ENCODE measurements around the gene ATP2C1. TPM values are rescaled to one million over a fixed set of nuclear protein-coding genes. Genes with fewer than 3 reads are reported as not detected.

The ATP2C1 gene
- total and polyA plus RNA-seq, 10 donors, result 11.9 to 59.7 (median 46.3) TPM

GRCh38 chr3:130865489-130865888, 28.4 kb upstream of the ATP2C1 start:
- intact Hi-C loops (cut with DNase I; ENCODE audit: low total_unique reads), result no loop called here
- no peaks in the 10 kb centered on the region for H3K36me3 ChIP-seq
- 91 to 93% (median 93%) methylated on average over 2 of the region's 2 CpGs for WGBS, 5 donors

GRCh38 chr3:130866327-130866726, 27.6 kb upstream of the ATP2C1 start:
- no peaks in the 10 kb centered on the region for H3K9me3 ChIP-seq
- no peaks in the 10 kb centered on the region for H3K36me3 ChIP-seq
- H3K27me3 ChIP-seq (replicated peaks in 1 of 7), result no peaks in the 10 kb centered on the region
- DNase-seq, result no peak
- no peak overlapping the region for H3K27ac ChIP-seq
- intact Hi-C loops (cut with DNase I; ENCODE audit: low total_unique reads), result no loop called here
- H3K4me3 ChIP-seq, result no peak overlapping the region
- H3K4me1 ChIP-seq, result no peaks in the 10 kb centered on the region
- TF ChIP-seq, protein P1, sequence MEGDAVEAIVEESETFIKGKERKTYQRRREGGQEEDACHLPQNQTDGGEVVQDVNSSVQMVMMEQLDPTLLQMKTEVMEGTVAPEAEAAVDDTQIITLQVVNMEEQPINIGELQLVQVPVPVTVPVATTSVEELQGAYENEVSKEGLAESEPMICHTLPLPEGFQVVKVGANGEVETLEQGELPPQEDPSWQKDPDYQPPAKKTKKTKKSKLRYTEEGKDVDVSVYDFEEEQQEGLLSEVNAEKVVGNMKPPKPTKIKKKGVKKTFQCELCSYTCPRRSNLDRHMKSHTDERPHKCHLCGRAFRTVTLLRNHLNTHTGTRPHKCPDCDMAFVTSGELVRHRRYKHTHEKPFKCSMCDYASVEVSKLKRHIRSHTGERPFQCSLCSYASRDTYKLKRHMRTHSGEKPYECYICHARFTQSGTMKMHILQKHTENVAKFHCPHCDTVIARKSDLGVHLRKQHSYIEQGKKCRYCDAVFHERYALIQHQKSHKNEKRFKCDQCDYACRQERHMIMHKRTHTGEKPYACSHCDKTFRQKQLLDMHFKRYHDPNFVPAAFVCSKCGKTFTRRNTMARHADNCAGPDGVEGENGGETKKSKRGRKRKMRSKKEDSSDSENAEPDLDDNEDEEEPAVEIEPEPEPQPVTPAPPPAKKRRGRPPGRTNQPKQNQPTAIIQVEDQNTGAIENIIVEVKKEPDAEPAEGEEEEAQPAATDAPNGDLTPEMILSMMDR (IDR thresholded peaks at IDR 0.05 in 8 of 11, conservative IDR thresholded peaks at IDR 0.05 in 3 of 11), result no peak
- no peak for TF ChIP-seq POLR2A (IDR thresholded peaks at IDR 0.05)
- TF ChIP-seq POLR2AphosphoS5 (IDR thresholded peaks at IDR 0.05), result no peak

More at GRCh38 chr3:130865489-130865888, 28.4 kb upstream of the ATP2C1 start:
- Histone ChIP-seq H3K27me3 (replicated peaks in 1 of 7) (no peaks in the 10 kb centered on the region), H3K4me1 (no peaks in the 10 kb centered on the region), H3K9me3 (no peaks in the 10 kb centered on the region), H3K4me3 (no peak overlapping the region), H3K27ac (no peak overlapping the region)
- TF ChIP-seq POLR2AphosphoS5 (IDR thresholded peaks at IDR 0.05), result no peak
- TF ChIP-seq POLR2A (IDR thresholded peaks at IDR 0.05), result no peak
- TF ChIP-seq, protein P1 (IDR thresholded peaks at IDR 0.05 in 8 of 11, conservative IDR thresholded peaks at IDR 0.05 in 3 of 11), result no peak
- no peak for DNase-seq

GRCh38 chr3:130870423-130870822, 23.5 kb upstream of the ATP2C1 start:
- H3K36me3 ChIP-seq, result no peaks in the 10 kb centered on the region
- H3K9me3 ChIP-seq, result no peaks in the 10 kb centered on the region
- intact Hi-C loops (cut with DNase I; ENCODE audit: low total_unique reads), result no loop called here
- H3K4me1 ChIP-seq, result no peaks in the 10 kb centered on the region
- no peaks in the 10 kb centered on the region for H3K27me3 ChIP-seq (replicated peaks in 1 of 7)
- WGBS, 5 donors, result 46 to 93% (median 56%) methylated on average over 1 of the region's 1 CpG
- TF ChIP-seq POLR2AphosphoS5 (IDR thresholded peaks at IDR 0.05) (no peak), POLR2A (IDR thresholded peaks at IDR 0.05) (no peak)
- TF ChIP-seq, protein P1 (IDR thresholded peaks at IDR 0.05 in 8 of 11, conservative IDR thresholded peaks at IDR 0.05 in 3 of 11), result no peak
- H3K27ac ChIP-seq, result no peak overlapping the region
- H3K4me3 ChIP-seq, result no peak overlapping the region
- no peak for DNase-seq

DNA sequence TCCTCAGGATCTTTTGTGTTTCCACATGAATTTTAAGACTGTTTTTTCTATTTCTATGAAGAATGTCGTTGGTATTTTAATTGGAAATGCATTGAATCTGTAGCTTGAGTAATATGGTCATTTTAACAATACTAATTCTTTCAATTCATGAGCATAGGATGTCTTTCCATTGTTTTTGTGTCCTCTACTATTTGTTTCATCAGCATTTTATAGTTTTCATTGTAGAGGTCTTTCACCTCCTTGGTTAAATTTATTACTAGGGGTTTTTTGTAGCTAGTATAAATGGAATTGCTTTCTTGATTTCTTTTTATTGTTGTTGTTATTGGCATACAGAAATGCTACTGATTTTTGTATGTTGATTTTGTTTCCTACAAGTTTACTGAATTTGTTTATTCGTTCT, 17.3 kb upstream of the ATP2C1 start:
- TF ChIP-seq POLR2AphosphoS5 (IDR thresholded peaks at IDR 0.05) (no peak), POLR2A (IDR thresholded peaks at IDR 0.05) (no peak)
- TF ChIP-seq, protein P1 (IDR thresholded peaks at IDR 0.05 in 8 of 11, conservative IDR thresholded peaks at IDR 0.05 in 3 of 11), result no peak

More for the DNA sequence above, 17.3 kb upstream of the ATP2C1 start:
- DNase-seq, result no peak
- no peaks in the 10 kb centered on the region for H3K4me1 ChIP-seq
- no peaks in the 10 kb centered on the region for H3K27me3 ChIP-seq (replicated peaks in 1 of 7)
- no peaks in the 10 kb centered on the region for H3K36me3 ChIP-seq
- H3K9me3 ChIP-seq, result peaks cover 6 to 46% (median 38%) of the 10 kb centered on the region in 8 donors
- H3K4me3 ChIP-seq, result no peak overlapping the region
- intact Hi-C loops (cut with DNase I; ENCODE audit: low total_unique reads), result no loop called here
- H3K27ac ChIP-seq, result no peak overlapping the region
- 54 to 83% (median 71%) methylated on average over 2 of the region's 2 CpGs for WGBS, 5 donors
